Upper lobe of left lung (tissue), 4 donors: ENCODE measurements around the gene STAB2.

Experiments used
- EP300 ChIP-seq, 4 donors: sonication (generic); formaldehyde crosslinking; IDR thresholded peaks; one replicate each; pipeline ENCODE4 v1.5.1; 2017; ENCODE audit warnings: antibody characterized with exemption in 4 of 4, control low read depth in 2 of 4
- POLR2A ChIP-seq, 4 donors: fragments of 450-650 bp; IDR thresholded peaks; one replicate each; pipeline ENCODE4 v1.5.1; 2016 to 2017; ENCODE audit warnings: antibody characterized with exemption in 4 of 4, mild to moderate bottlenecking in 2 of 4

- TF ChIP-seq POLR2A (IDR thresholded peaks at IDR 0.05) (no peak), EP300 (IDR thresholded peaks at IDR 0.05) (no peak)
Observed at GRCh38 chr12:103640410-103640809, 53.3 kb downstream of the STAB2 start.
